GM23338 (cell line): Measurements from ENCODE around the gene CDC42BPB. TPM values are rescaled to one million over a fixed set of nuclear protein-coding genes. Genes with fewer than 3 reads are reported as not detected.

Experiments used
- ATAC-seq: fragments of 200-7000 bp; cut with Tn5 transposase; 3 replicates; pipeline ENCODE4 v1.9.1; 2020
- DNase-seq: peaks from one replicate; pipeline ENCODE4 v3.0.0-alpha.2; 2015; ENCODE audit warnings: low spot score
- H2AFZ ChIP-seq: fragments of 200-600 bp; sonication (generic); 2 replicates; pipeline ENCODE4 v1.8.0; 2016; ENCODE audit warnings: antibody characterized with exemption, mild to moderate bottlenecking, moderate library complexity
- H3F3A ChIP-seq: fragments of 200-600 bp; sonication (generic); replicated peaks from 2 replicates; pipeline ENCODE4 v1.8.0; 2017; ENCODE audit warnings: antibody characterized with exemption, mixed run types, low read depth
- H3K27ac ChIP-seq: fragments of 200-600 bp; sonication (generic); 2 replicates; pipeline ENCODE4 v1.6.1; 2016; ENCODE audit warnings: low read depth
- H3K27me3 ChIP-seq: fragments of 200-600 bp; sonication (generic); 2 replicates; pipeline ENCODE4 v1.8.0; 2016; ENCODE audit warnings: mild to moderate bottlenecking, mixed run types, moderate library complexity; ENCODE audit not compliant: insufficient read depth
- H3K36me3 ChIP-seq: fragments of 200-600 bp; sonication (generic); 2 replicates; pipeline ENCODE4 v1.8.0; 2016; ENCODE audit warnings: mild to moderate bottlenecking; ENCODE audit not compliant: insufficient read depth
- H3K4me1 ChIP-seq: fragments of 200-600 bp; sonication (generic); 2 replicates; pipeline ENCODE4 v1.8.0; 2016; ENCODE audit warnings: mild to moderate bottlenecking, moderate library complexity; ENCODE audit not compliant: insufficient read depth
- H3K4me2 ChIP-seq: fragments of 200-600 bp; sonication (generic); 2 replicates; pipeline ENCODE4 v1.7.1; 2017; ENCODE audit warnings: mixed run types
- H3K4me3 ChIP-seq: fragments of 200-600 bp; sonication (generic); 2 replicates; pipeline ENCODE4 v1.6.1; 2016; ENCODE audit warnings: mixed run types
- H3K79me2 ChIP-seq: fragments of 200-600 bp; sonication (generic); replicated peaks from 2 replicates; pipeline ENCODE4 v1.8.0; 2017; ENCODE audit warnings: mild to moderate bottlenecking; ENCODE audit not compliant: insufficient read depth
- H3K9me2 ChIP-seq: fragments of 200-600 bp; sonication (generic); 2 replicates; pipeline ENCODE4 v1.8.0; 2017; ENCODE audit not compliant: insufficient read depth
- H4K20me1 ChIP-seq: fragments of 200-600 bp; sonication (generic); replicated peaks from 2 replicates; pipeline ENCODE4 v1.8.0; 2017; ENCODE audit warnings: mild to moderate bottlenecking; ENCODE audit not compliant: insufficient read depth
- H3K27ac Mint-ChIP-seq: 2 replicates; pipeline ENCODE4 v1.8.0; 2020; ENCODE audit warnings: inconsistent platforms, mild to moderate bottlenecking, moderate library complexity, mixed read lengths
- H3K27me3 Mint-ChIP-seq: 3 replicates; pipeline ENCODE4 v1.8.0; 2022; ENCODE audit warnings: low read depth, mild to moderate bottlenecking, moderate library complexity, mixed read lengths, inconsistent platforms; ENCODE audit not compliant: insufficient read depth, poor library complexity
- H3K36me3 Mint-ChIP-seq: 3 replicates; pipeline ENCODE4 v1.8.0; 2021; ENCODE audit warnings: low read depth, mild to moderate bottlenecking, inconsistent platforms, moderate library complexity, mixed read lengths
- H3K4me1 Mint-ChIP-seq: 3 replicates; pipeline ENCODE4 v1.8.0; 2020; ENCODE audit warnings: mild to moderate bottlenecking, inconsistent platforms, mixed read lengths
- H3K4me3 Mint-ChIP-seq: 3 replicates; pipeline ENCODE4 v1.8.0; 2021; ENCODE audit warnings: moderate library complexity, mild to moderate bottlenecking, inconsistent platforms, mixed read lengths
- H3K9me3 Mint-ChIP-seq: 3 replicates; pipeline ENCODE4 v1.8.0; 2020; ENCODE audit warnings: moderate library complexity, mild to moderate bottlenecking, inconsistent platforms, mixed read lengths
- EZH2 ChIP-seq: fragments of 200-600 bp; sonication (generic); IDR thresholded peaks from one replicate; pipeline ENCODE4 v1.8.0; 2017; ENCODE audit warnings: antibody characterized with exemption, mild to moderate bottlenecking, low read depth; ENCODE audit not compliant: unreplicated experiment
- STAT1 ChIP-seq: IDR thresholded peaks from one replicate; pipeline ENCODE4 v1.6.1; 2016; ENCODE audit warnings: antibody characterized with exemption; ENCODE audit not compliant: unreplicated experiment
- polyA plus RNA-seq: library from polyadenylated mRNA; unstranded; fragments of >200 nt; fragmentation: Nextera tagmentation; extraction: Ambion mirVana; gene quantifications from 2 replicates; pipeline ENCODE4 v1.2.1, GENCODE V29; 2016
- total RNA-seq: library from RNA; depleted of rRNA; stranded (reverse); fragments of >200 nt; shearing (Covaris generic); gene quantifications from 2 replicates; pipeline ENCODE4 v1.2.3, GENCODE V29; 2014
- TF ChIP-seq, protein P1 (sequence below): IDR thresholded peaks from one replicate; pipeline ENCODE4 v1.6.1; 2018; ENCODE audit warnings: antibody characterized with exemption; ENCODE audit not compliant: unreplicated experiment
- TF ChIP-seq, protein P2 (sequence below): fragments of 250-450 bp; sonication (Bioruptor Pico); IDR thresholded peaks from 2 replicates; pipeline ENCODE4 v1.5.0; 2020; ENCODE audit warnings: mild to moderate bottlenecking, moderate library complexity
- TF ChIP-seq, protein P3 (sequence below), 2 experiments: fragments of 200-600 bp in 1 of 2; sonication (generic) in 1 of 2; conservative IDR thresholded peaks; 2 replicates each; pipeline versions ENCODE4 v1.5.1 to v1.6.1; 2016 to 2017; ENCODE audit warnings: antibody characterized with exemption in 2 of 2, low read depth in 2 of 2, mild to moderate bottlenecking in 2 of 2, moderate library complexity in 1 of 2

Gene CDC42BPB
- total and polyA plus RNA-seq, 2 experiments from 2014 or later = 12.3 to 127 TPM

DNA sequence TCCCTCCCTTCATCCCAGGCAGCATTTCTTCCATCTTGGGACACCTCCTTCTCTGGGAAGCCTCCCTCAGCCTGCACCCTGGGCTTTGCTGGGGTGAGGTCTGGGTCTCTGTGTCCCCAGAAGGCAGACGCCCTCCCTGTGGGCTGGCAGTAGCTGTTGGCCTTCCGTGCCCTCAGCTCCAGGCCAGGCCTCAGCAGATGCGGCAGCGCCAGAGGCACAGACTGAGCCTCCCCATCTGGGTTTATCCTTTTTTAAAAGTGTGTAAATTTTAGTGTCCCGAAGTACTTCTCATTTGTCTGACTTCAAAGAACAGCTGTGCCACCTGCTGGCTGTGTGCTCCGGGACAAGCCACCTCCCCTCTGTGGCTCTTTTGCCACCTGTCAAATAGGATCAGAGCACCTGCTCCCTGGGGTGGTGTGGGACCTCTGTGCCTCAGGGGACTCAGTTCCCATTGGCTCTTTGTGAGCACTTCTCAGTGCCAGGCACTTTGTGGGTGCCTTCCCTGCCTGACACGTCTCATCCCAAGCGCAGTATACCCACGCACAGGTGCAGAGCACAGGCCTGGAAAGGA is 48.3 kb upstream of the CDC42BPB start (continued):
- TF ChIP-seq, protein P1, sequence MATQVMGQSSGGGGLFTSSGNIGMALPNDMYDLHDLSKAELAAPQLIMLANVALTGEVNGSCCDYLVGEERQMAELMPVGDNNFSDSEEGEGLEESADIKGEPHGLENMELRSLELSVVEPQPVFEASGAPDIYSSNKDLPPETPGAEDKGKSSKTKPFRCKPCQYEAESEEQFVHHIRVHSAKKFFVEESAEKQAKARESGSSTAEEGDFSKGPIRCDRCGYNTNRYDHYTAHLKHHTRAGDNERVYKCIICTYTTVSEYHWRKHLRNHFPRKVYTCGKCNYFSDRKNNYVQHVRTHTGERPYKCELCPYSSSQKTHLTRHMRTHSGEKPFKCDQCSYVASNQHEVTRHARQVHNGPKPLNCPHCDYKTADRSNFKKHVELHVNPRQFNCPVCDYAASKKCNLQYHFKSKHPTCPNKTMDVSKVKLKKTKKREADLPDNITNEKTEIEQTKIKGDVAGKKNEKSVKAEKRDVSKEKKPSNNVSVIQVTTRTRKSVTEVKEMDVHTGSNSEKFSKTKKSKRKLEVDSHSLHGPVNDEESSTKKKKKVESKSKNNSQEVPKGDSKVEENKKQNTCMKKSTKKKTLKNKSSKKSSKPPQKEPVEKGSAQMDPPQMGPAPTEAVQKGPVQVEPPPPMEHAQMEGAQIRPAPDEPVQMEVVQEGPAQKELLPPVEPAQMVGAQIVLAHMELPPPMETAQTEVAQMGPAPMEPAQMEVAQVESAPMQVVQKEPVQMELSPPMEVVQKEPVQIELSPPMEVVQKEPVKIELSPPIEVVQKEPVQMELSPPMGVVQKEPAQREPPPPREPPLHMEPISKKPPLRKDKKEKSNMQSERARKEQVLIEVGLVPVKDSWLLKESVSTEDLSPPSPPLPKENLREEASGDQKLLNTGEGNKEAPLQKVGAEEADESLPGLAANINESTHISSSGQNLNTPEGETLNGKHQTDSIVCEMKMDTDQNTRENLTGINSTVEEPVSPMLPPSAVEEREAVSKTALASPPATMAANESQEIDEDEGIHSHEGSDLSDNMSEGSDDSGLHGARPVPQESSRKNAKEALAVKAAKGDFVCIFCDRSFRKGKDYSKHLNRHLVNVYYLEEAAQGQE = no peak
- no peak for TF ChIP-seq STAT1

DNA sequence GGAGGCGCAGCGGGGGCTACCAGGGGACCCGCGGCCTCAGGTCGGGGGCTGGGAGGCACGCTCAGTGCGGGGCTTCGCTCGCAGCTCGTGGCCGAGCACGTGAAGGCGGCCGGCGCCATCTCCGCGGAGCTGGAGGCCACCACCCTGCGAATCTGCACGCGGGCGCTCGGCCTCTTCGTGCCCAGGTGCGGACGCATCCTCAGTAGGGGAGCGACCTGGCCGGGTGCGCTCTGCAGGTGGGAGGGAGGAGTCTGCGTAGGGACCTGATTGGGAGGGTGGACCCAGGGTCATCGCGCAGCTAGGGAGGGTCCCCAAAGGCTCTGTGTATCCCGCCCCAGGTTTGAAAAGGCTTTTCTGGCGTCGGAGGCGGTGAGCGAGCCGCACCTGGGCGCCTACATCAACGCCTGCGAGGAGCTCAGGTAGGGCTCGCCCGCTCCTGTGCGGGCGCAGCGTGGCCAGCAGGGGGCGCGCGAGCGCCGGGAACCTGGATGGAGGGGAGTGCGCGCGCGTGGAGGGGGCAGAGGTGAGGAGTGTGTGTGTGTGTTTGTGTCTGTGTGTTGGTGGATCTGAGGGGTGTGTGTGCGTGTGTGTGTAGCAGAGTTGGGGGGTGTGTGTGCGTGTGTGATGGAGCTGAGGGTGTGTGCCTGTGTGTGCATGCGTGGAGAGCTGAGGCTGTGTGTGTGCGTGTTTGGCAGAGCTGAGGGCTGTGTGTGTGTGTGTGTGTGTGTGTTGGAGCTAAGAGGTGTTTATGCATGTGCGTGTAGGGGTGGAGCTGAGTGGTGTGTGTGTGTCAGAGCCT is 47.5 kb upstream of the CDC42BPB start:
- H3K27me3 ChIP-seq = peaks cover 56% of the 10 kb centered on the region
- H2AFZ ChIP-seq = 0 out of 2 replicates have a peak overlapping the region, but pooled peaks have one; percentile 59
- peak overlapping the region; percentile 77 for H3K4me2 ChIP-seq

More for the DNA sequence above, 47.5 kb upstream of the CDC42BPB start:
- Histone ChIP-seq H3K27ac (no peak overlapping the region), H3K4me3 (peak overlapping the region; percentile 51; the same call in 1 of the 2 replicates), H3K4me1 (peaks cover 9% of the 10 kb centered on the region; the same call in 1 of the 2 replicates), H3K9me2 (no peaks in the 10 kb centered on the region), H4K20me1 (0 out of 2 replicates have a peak, but pooled peaks cover 3% of the 10 kb centered on the region), H3F3A (0 out of 2 replicates have a peak, but pooled peaks cover 5% of the 10 kb centered on the region), H3K36me3 (no peaks in the 10 kb centered on the region), H3K79me2 (no peaks in the 10 kb centered on the region)
- ATAC-seq (peak; percentile 70), DNase-seq (peak; percentile 80)
- peaks cover 16% of the 10 kb centered on the region; the same call in 2 of the 3 replicates for H3K4me1 Mint-ChIP-seq
- peaks cover 68% of the 10 kb centered on the region for H3K27me3 Mint-ChIP-seq
- no peaks in the 10 kb centered on the region; the same call in 2 of the 3 replicates for H3K9me3 Mint-ChIP-seq
- TF ChIP-seq, protein P2, sequence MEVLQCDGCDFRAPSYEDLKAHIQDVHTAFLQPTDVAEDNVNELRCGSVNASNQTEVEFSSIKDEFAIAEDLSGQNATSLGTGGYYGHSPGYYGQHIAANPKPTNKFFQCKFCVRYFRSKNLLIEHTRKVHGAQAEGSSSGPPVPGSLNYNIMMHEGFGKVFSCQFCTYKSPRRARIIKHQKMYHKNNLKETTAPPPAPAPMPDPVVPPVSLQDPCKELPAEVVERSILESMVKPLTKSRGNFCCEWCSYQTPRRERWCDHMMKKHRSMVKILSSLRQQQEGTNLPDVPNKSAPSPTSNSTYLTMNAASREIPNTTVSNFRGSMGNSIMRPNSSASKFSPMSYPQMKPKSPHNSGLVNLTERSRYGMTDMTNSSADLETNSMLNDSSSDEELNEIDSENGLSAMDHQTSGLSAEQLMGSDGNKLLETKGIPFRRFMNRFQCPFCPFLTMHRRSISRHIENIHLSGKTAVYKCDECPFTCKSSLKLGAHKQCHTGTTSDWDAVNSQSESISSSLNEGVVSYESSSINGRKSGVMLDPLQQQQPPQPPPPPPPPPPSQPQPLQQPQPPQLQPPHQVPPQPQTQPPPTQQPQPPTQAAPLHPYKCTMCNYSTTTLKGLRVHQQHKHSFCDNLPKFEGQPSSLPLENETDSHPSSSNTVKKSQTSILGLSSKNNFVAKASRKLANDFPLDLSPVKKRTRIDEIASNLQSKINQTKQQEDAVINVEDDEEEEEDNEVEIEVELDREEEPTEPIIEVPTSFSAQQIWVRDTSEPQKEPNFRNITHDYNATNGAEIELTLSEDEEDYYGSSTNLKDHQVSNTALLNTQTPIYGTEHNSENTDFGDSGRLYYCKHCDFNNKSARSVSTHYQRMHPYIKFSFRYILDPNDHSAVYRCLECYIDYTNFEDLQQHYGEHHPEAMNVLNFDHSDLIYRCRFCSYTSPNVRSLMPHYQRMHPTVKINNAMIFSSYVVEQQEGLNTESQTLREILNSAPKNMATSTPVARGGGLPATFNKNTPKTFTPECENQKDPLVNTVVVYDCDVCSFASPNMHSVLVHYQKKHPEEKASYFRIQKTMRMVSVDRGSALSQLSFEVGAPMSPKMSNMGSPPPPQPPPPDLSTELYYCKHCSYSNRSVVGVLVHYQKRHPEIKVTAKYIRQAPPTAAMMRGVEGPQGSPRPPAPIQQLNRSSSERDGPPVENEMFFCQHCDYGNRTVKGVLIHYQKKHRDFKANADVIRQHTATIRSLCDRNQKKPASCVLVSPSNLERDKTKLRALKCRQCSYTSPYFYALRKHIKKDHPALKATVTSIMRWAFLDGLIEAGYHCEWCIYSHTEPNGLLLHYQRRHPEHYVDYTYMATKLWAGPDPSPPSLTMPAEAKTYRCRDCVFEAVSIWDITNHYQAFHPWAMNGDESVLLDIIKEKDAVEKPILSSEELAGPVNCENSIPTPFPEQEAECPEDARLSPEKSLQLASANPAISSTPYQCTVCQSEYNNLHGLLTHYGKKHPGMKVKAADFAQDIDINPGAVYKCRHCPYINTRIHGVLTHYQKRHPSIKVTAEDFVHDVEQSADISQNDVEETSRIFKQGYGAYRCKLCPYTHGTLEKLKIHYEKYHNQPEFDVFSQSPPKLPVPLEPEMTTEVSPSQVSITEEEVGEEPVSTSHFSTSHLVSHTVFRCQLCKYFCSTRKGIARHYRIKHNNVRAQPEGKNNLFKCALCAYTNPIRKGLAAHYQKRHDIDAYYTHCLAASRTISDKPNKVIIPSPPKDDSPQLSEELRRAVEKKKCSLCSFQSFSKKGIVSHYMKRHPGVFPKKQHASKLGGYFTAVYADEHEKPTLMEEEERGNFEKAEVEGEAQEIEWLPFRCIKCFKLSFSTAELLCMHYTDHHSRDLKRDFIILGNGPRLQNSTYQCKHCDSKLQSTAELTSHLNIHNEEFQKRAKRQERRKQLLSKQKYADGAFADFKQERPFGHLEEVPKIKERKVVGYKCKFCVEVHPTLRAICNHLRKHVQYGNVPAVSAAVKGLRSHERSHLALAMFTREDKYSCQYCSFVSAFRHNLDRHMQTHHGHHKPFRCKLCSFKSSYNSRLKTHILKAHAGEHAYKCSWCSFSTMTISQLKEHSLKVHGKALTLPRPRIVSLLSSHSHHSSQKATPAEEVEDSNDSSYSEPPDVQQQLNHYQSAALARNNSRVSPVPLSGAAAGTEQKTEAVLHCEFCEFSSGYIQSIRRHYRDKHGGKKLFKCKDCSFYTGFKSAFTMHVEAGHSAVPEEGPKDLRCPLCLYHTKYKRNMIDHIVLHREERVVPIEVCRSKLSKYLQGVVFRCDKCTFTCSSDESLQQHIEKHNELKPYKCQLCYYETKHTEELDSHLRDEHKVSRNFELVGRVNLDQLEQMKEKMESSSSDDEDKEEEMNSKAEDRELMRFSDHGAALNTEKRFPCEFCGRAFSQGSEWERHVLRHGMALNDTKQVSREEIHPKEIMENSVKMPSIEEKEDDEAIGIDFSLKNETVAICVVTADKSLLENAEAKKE (CRISPR knock-in tag) = no peak
- peak; percentile 67 for TF ChIP-seq EZH2
- TF ChIP-seq, protein P3, sequence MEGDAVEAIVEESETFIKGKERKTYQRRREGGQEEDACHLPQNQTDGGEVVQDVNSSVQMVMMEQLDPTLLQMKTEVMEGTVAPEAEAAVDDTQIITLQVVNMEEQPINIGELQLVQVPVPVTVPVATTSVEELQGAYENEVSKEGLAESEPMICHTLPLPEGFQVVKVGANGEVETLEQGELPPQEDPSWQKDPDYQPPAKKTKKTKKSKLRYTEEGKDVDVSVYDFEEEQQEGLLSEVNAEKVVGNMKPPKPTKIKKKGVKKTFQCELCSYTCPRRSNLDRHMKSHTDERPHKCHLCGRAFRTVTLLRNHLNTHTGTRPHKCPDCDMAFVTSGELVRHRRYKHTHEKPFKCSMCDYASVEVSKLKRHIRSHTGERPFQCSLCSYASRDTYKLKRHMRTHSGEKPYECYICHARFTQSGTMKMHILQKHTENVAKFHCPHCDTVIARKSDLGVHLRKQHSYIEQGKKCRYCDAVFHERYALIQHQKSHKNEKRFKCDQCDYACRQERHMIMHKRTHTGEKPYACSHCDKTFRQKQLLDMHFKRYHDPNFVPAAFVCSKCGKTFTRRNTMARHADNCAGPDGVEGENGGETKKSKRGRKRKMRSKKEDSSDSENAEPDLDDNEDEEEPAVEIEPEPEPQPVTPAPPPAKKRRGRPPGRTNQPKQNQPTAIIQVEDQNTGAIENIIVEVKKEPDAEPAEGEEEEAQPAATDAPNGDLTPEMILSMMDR (conservative IDR thresholded peaks at IDR 0.05; ENCODE audit: low read depth in 2 of 2) = peak; percentile 86 to 96
- peak overlapping the region; percentile 4; the same call in 1 of the 3 replicates for H3K4me3 Mint-ChIP-seq
- no peak overlapping the region for H3K27ac Mint-ChIP-seq
- H3K36me3 Mint-ChIP-seq = no peaks in the 10 kb centered on the region
